HG03565 (cell line): Measurements from ENCODE around the gene FAHD2B.
"Not testable (repeated sequence)": the region's sequence is repeated elsewhere in the genome, so short reads cannot be mapped to it uniquely, and the experiment has no call there.

ENCODE experiments used
- ATAC-seq: cut with Tn5 transposase; IDR thresholded peaks from one replicate; pipeline ENCODE4 v1.9.1; 2021; ENCODE audit warnings: mild to moderate bottlenecking, moderate library complexity; ENCODE audit not compliant: unreplicated experiment

FAHD2B gene

GRCh38 chr2:97094772-97095611 is at the start of gene FAHD2B:
Gene FAHD2B (minus strand): TSS chr2:97094882. CDS start chr2:97091706, 3,176 bp downstream.
- ATAC-seq = peak; percentile 65

DNA sequence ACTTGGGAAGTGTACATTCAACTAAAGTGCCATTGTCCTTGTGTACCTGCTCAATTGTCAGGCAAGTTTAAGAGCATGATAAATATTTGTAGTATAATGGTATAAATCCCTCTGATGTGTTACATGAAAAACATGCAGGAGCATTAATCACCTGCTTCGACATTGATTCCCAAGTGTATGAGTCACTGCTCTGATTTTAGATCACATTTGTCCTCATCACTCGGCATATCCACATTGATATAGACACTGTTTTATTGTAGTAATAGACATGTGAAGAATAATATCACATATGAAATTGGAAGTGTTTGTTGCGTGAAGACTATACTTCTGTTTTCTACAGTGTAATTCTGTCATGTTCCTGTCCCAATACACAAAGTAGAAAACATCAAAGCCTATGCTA is 49.3 kb upstream of the FAHD2B start:
- not testable (repeated sequence) for ATAC-seq

DNA sequence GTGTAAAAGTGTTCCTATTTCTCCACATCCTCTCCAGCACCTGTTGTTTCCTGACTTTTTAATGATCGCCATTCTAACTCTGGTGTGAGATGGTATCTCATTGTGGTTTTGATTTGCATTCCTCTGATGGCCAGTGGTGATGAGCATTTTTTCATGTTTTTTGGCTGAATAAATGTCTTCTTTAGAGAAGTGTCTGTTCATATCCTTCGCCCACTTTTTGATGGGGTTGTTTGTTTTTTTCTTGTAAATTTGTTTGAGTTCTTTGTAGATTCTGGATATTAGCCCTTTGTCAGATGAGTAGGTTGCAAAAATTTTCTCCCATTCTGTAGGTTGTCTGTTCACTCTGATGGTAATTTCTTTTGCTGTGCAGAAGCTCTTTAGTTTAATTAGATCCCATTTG is 34.4 kb upstream of the FAHD2B start:
- ATAC-seq = not testable (repeated sequence)

DNA sequence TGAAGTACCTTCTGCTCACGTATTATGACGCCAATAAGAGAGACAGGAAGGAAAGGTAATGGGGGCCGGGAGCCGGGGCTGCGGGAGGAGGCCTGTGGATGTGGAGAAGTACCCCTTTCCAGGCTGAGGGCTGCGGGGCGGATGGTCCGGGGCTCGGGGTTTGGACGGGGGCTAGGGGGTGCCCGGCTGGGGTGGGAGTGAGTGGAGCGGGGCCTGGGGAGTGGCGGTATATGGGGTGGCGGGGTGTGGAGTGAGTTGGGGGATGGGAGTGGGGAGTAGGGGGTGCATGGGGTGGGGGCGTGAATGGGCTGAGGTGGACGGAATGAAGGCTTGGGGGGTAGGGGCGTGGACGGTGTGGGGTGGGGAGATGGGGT is 19.2 kb upstream of the FAHD2B start:
- ATAC-seq = not testable (repeated sequence)

- peak; percentile 87 for ATAC-seq
Measured at GRCh38 chr2:97113050-97113881, 18.6 kb upstream of the FAHD2B start, which contains the start of gene ANKRD36. Gene ANKRD36 (plus strand): TSS chr2:97113153. CDS start chr2:97113740, 587 bp downstream.

DNA sequence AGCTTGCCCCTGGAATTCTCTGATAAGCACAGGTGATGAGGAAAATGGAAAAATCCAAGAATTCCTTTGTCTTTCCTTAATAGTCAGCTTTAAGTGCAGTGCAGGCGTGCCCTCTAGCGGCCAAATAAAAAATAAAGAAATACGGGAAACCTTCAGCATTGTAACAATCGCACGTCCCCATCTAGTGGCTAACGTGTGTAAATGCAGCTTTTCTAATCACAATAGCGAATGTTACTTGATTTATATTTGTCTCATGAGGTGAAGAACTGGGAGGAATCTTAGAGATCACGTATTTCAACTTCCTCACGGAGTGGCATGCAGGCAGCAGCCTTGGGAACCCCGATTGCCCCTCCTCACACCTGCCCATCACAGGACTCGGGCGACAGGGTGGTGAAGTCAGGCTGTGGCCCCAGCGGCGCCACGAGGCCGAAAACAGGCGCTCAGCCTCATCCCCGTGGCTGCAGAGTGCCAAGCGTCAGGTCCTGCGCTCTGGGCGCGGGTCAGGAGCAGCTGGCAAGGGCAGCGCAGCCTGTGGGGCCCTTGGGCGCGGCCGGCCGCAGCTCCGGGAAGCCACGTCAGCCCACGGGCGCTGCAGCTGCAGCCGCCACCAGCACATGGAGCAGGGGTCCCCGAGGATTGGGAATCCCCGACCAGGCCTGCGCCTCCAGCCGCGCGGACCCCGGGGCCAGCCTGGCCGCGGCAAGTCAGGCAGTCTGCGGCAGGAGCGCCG is 17.8 kb upstream of the FAHD2B start:
- ATAC-seq = peak; percentile 38

DNA sequence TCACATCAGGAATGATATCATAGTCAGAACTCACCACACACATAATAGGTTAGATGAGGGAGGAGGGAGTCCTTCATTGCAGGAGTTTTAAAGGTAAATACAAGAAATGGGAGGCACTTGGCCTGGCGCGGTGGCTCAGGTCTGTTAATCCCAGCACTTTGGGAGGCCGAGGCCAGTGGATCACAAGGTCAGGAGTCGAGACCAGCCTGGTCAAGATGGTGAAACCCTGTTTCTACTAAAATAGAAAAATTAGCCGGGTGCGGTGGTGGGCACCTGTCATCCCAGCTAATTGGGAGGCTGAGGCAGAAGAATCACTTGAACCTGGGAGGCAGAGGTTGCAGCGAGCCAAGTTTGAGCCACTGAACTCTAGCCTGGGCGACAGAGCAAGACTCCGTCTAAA is 16.6 kb upstream of the FAHD2B start:
- not testable (repeated sequence) for ATAC-seq

DNA sequence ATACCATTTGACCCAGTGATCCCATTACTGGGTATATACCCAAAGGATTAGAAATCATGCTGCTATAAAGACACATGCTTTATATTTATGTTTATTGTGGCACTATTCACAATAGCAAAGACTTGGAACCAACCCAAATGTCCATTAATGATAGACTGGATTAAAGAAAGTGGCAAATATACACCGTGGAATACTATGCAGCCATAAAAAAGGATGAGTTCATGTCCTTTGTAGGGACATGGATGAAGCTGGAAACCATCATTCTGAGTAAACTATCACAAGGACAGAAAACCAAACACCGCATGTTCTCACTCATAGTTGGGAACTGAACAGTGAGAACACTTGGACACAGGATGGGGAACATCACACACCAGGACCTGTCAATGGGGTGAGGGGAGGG is 12.2 kb upstream of the FAHD2B start:
- not testable (repeated sequence) for ATAC-seq

DNA sequence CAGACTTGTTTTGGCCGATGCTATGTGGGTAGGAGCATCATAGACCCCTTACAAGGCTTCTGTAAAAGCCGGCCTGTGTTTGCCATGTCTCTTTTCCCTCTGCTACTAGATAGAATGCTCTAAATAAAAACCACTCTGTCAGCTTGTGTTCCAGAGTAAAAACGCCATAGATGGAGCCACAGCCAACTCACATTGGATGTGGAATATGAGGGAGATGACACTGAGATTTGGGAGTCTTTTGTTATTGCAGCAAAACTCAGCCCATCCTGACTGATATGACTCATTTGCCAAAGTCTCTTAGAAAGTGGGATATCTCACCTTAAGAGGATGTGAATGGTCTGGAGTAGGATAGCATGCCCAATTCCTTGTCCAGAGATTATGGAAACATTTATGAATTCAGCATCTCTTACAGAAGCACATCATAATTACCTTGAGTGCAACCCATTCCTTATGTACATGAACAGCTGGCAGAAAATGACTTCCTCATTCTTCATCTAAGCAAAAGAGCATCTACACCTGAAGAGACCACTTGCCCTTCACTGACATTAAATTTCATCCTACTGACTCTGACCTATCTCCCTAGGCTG is 4.2 kb upstream of the FAHD2B start:
- ATAC-seq = not testable (repeated sequence)

- ATAC-seq = no peak
Measured at GRCh38 chr2:97095661-97096060, 979 bp upstream of the FAHD2B start.

DNA sequence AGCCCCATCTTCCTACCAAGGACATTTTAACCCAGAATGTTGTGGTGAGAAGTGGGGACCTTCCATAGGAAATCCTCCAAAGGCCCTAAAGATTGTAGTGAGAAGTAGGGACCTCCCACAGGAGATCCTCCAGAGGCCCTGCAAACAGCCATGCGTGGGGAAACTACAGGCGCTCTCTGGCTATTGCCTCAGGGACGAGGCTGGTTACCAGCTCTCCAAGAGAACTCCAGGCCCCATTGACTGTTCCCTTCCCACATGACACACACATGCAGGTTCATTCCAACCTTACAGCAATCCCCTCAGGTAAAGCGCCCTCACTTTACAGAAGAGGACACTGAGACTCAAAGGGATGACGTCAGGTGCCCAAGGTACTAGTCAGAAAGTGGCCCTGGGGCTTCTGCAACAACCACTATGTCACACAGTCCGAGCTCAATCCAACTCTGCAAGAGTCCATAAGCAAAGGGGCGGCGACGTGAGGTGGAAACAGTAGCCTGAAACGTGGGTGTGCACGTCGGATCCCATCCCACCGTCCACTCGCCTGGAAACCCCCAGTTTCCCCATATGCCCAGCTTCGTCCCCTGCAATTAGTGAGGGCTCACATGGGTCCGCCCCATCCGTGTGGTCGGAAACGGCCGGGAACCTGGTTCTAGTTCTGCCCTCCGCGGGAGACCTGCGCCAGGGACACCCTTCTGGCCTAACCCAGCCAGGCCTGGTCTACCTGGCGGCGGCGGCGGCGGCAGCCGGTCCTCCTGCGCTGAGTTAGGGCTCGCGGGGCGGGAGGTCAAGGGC is 505 bp downstream of the FAHD2B start:
- ATAC-seq = peak; percentile 5

DNA sequence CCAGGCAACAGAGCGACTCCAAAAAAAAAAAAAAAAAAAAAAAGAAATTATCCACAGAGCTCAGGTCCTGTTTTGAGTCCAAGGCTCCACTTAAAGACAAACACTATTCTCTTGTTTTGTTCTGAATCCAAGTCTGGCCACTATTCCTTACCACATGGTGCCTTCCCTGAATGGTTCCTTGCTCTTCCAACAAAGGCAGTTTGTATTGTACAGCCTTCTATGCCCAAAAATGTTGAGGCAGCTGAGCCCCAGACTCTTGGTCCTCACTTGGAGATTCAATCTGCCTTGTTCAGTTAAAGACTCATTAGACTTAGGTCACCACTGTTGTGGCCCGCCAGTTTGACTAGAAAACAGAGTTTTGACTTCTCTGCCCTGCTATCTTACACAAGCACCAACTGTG is 1.7 kb downstream of the FAHD2B start:
- not testable (repeated sequence) for ATAC-seq

GRCh38 chr2:97088706-97089105 is 6.0 kb downstream of the FAHD2B start:
- not testable (repeated sequence) for ATAC-seq

DNA sequence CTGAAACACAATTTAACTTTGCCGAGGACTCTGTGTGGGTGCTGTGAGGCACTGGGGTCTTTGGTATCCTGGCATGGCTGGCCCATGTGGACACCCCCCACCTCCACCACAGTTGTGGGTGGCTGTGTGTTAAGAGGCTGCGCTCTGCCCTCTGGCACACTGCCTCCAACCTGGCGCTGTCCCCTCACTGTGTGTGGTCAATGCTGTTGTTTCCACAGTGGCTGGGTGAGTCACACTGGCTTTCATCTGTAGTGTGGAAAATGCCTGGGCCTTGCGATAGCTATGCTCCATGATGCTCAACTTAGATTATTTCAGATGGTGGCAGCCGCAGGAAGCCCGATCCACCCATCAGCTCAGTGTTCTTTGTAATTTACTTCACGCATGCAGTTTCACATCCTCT is 9.6 kb downstream of the FAHD2B start:
- ATAC-seq = not testable (repeated sequence)

DNA sequence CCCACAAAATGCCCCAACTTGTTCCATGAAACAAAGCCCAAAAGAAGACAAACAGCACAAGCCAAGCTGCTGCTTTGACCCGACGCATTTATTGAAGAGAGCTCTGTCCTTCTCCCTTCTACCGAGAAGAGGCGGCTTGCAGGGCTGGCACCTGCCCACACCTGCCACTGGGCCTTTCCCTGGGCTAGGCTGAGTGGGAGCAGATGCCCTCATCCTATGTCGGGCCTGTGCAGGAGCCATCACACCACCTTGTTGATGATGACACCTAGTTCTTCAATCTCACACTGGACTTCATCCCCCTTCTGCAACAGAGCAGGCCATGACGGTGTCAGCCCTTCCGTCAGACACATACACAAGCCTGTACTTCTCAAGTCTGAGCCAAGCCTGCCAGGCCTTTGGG is 11.2 kb downstream of the FAHD2B start:
- not testable (repeated sequence) for ATAC-seq

DNA sequence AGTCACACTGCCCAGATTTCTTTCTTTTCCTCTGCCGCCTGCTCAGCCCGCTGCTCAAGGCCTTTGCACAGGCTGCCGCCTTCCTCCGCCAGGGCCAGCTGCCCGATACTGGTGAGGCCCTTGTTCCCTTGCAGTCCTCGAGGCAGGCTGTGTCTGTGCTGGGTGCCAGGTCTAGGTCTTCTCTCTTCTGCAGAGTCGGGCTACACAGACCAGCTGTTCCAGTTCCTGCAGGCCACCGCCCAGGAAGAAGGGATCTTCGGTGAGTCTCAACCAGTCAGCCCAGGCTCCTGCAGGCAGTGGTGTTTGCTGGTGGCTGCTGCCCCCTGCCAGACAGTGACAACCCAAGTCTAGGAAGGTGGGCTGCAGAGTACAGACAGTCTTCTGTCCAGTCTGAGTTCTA is 12.5 kb downstream of the FAHD2B start:
- ATAC-seq = not testable (repeated sequence)

- not testable (repeated sequence) for ATAC-seq
Measured at GRCh38 chr2:97080855-97081254, 13.8 kb downstream of the FAHD2B start.

- not testable (repeated sequence) for ATAC-seq
Measured at GRCh38 chr2:97077213-97077612, 17.5 kb downstream of the FAHD2B start.

DNA sequence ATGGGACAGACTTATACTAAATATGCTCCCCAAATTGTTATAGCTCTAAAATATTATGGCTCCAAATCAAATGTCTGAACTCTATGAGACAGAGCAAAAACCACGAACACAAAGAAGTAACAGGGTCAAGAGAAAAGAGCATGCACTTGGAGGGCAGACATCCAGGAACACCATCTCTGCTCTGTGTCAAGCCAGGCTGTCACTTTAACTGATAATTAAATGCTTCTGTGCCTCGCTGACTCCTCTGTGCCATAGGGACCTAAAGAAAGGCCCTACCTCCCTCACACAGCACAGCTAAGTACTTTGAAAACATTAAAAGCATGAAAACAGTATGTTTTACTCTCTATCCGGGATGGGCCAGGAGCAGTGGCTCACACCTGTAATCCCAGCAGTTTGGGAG is 23.8 kb downstream of the FAHD2B start:
- ATAC-seq = not testable (repeated sequence)

DNA sequence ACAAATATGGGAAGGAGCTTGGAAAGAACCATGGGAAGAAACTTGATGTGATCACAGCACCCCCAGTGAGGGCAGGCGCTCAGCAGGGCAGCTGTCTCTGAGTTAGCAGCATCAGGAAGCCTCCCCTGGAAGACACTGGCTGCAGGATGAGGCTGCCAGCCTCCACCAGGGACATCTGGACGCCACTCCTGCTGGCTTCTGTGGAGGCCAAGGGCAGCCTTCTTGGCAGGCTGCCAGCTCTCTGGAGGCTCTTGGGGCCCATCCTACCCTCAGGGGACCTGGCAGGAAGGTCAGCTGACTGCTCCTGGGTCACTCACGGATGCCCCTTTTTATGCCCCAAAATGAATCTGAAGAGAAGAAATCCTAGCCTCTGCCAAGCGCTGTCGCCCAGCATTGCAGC is 26.0 kb downstream of the FAHD2B start:
- not testable (repeated sequence) for ATAC-seq
